HepG2 (cell line): ENCODE results near the gene LANCL2. TPM values are rescaled to one million over a fixed set of nuclear protein-coding genes. Genes with fewer than 3 reads are reported as not detected.

Source experiments
- AGO1 ChIP-seq: fragments of 200-400 bp; formaldehyde crosslinking; IDR thresholded peaks from 2 replicates; pipeline ENCODE4 v1.6.1; 2017; ENCODE audit warnings: mild to moderate bottlenecking, low read depth, low read length, moderate library complexity; ENCODE audit not compliant: poor library complexity, severe bottlenecking
- ATF7-NPFF ChIP-seq: sonication (generic); formaldehyde crosslinking; IDR thresholded peaks from 2 replicates; pipeline ENCODE4 v1.8.1; 2023; ENCODE audit warnings: mild to moderate bottlenecking, low read depth, missing genetic modification reagents, moderate library complexity
- CCDC6 ChIP-seq: sonication (generic); formaldehyde crosslinking; IDR thresholded peaks from 2 replicates; pipeline ENCODE4 v1.8.1; 2022; ENCODE audit warnings: mild to moderate bottlenecking, missing genetic modification reagents, moderate library complexity
- FOXK2 ChIP-seq: fragments of 450-650 bp; IDR thresholded peaks from 2 replicates; pipeline ENCODE4 v1.6.1; 2016
- FOXP1 ChIP-seq, 2 experiments: fragments of 450-650 bp in 1 of 2; IDR thresholded peaks; 2 replicates each; pipeline ENCODE4 v1.6.1; 2017 to 2018; ENCODE audit warnings: antibody characterized with exemption in 1 of 2
- LCORL ChIP-seq, 2 experiments: fragments of 450-650 bp in 1 of 2; sonication (generic) in 1 of 2; formaldehyde crosslinking in 1 of 2; IDR thresholded peaks; 2 replicates each; pipeline versions ENCODE4 v1.5.0 to v1.6.1; 2017 to 2020; ENCODE audit warnings: antibody characterized with exemption in 1 of 2, missing genetic modification reagents in 1 of 2
- RXRB ChIP-seq: IDR thresholded peaks from 2 replicates; pipeline ENCODE4 v1.6.1; 2016; ENCODE audit warnings: borderline replicate concordance, missing genetic modification reagents, missing compliant biosample characterization
- SMAD1 ChIP-seq: sonication (generic); formaldehyde crosslinking; IDR thresholded peaks from 2 replicates; pipeline ENCODE4 v1.4.0; 2020; ENCODE audit warnings: missing genetic modification reagents, low read depth, mild to moderate bottlenecking, borderline replicate concordance
- SP4 ChIP-seq: sonication (generic); formaldehyde crosslinking; IDR thresholded peaks from 2 replicates; pipeline ENCODE4 v1.8.1; 2023; ENCODE audit warnings: mild to moderate bottlenecking, missing genetic modification reagents
- STAT5B ChIP-seq: sonication (generic); formaldehyde crosslinking; IDR thresholded peaks from 2 replicates; pipeline ENCODE4 v1.4.0; 2020; ENCODE audit warnings: missing genetic modification reagents
- ZBTB21 ChIP-seq: sonication (generic); formaldehyde crosslinking; IDR thresholded peaks from 2 replicates; pipeline ENCODE4 v1.4.0; 2020; ENCODE audit warnings: missing genetic modification reagents
- ZNF12 ChIP-seq: sonication (generic); formaldehyde crosslinking; IDR thresholded peaks from 2 replicates; pipeline ENCODE4 v1.5.0; 2020; ENCODE audit warnings: missing genetic modification reagents
- ZNF225 ChIP-seq: sonication (generic); formaldehyde crosslinking; IDR thresholded peaks from 2 replicates; pipeline ENCODE4 v1.4.0; 2020; ENCODE audit warnings: mild to moderate bottlenecking, missing genetic modification reagents
- ZNF772 ChIP-seq: sonication (generic); formaldehyde crosslinking; IDR thresholded peaks from 2 replicates; pipeline ENCODE4 v1.5.0; 2020; ENCODE audit warnings: mild to moderate bottlenecking, missing genetic modification reagents
- polyA plus RNA-seq, 8 experiments: library from polyadenylated mRNA; depleted of rRNA in 3 of 8; stranded (reverse) in 7 of 8; unstranded in 1 of 8; fragments of >200 nt; fragmentation: Illumina TruSeq in 4 of 8; extraction: Trizol in 4 of 8; gene quantifications; 2 replicates each; pipeline versions ENCODE4 v1.2.1 to v1.2.3, GENCODE V29; 2011 to 2016; ENCODE audit warnings: low read depth in 4 of 8, missing spikeins in 1 of 8, mixed read lengths in 1 of 8; ENCODE audit not compliant: insufficient read depth in 1 of 8
- total RNA-seq, 5 experiments: library from RNA; depleted of rRNA; stranded (reverse); fragments of >200 nt; fragmentation: Illumina TruSeq; extraction: Trizol; gene quantifications; 2 replicates each; pipeline ENCODE4 v1.2.3, GENCODE V29; 2016; ENCODE audit warnings: low read depth in 1 of 5
- TF ChIP-seq, protein P1 (sequence below): sonication (generic); formaldehyde crosslinking; IDR thresholded peaks from 2 replicates; pipeline ENCODE4 v1.8.0; 2022; ENCODE audit warnings: low read depth, missing genetic modification reagents
- TF ChIP-seq, protein P2 (sequence below): sonication (generic); formaldehyde crosslinking; IDR thresholded peaks from 2 replicates; pipeline ENCODE4 v1.4.0; 2020; ENCODE audit warnings: missing genetic modification reagents
- TF ChIP-seq, protein P3 (sequence below): sonication (generic); formaldehyde crosslinking; conservative IDR thresholded peaks from 2 replicates; pipeline ENCODE4 v1.4.0; 2020; ENCODE audit warnings: missing genetic modification reagents
- TF ChIP-seq, protein P4 (sequence below): sonication (generic); formaldehyde crosslinking; IDR thresholded peaks from 2 replicates; pipeline ENCODE4 v1.4.0; 2020; ENCODE audit warnings: missing genetic modification reagents
- TF ChIP-seq, protein P5 (sequence below): sonication (generic); formaldehyde crosslinking; IDR thresholded peaks from 2 replicates; pipeline ENCODE4 v1.5.0; 2020; ENCODE audit warnings: missing genetic modification reagents, mild to moderate bottlenecking, borderline replicate concordance

Gene LANCL2
- total and polyA plus RNA-seq, 2 of the 13 experiments (the other 11 are each of a cell fraction or from before 2014, with no cell fraction given): 10.0 to 13.8 TPM

DNA sequence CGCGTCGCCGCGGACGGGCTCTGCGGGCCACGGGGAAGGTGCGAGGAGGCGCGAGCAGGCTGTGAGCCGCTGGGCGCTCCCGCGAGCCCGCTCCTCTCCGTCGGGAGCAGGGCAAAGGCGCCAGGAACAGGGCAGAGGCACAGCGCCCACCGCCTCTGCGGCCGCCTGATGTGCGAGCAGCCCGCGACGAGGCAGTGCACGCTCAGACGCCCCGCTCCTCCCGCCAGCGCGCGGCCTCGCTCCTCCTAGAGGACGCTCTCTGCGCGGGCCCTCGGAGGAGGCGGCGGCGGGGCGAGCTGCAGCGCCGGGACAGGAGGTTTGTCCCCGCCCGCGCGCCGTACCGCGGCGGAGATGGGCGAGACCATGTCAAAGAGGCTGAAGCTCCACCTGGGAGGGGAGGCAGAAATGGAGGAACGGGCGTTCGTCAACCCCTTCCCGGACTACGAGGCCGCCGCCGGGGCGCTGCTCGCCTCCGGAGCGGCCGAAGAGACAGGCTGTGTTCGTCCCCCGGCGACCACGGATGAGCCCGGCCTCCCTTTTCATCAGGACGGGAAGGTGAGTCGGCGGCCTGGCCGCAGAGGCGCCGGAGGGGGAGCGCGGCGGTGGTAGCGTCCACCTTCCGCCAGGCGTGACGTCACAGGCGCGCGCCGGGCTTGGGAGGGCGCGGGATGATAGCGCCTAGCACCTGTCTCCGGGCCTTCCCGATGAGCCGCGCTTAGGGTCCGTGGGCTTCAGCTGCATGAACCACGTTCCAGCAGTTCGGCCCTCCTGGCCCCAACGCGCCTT, 731 bp downstream of the LANCL2 start (continued):
- TF ChIP-seq ZNF225 (CRISPR knock-in tag) (peak; percentile 79; the same call in 1 of the 2 replicates), FOXP1 (IDR thresholded peaks at IDR 0.05) (no peak), FOXP1 (CRISPR knock-in tag; IDR thresholded peaks at IDR 0.05) (no peak), FOXK2 (peak; percentile 94), SP4 (CRISPR knock-in tag) (0 out of 2 replicates have a peak, but pooled peaks have one; percentile 7), ZNF772 (CRISPR knock-in tag) (peak; percentile 89), CCDC6 (CRISPR knock-in tag) (no peak), ZBTB21 (CRISPR knock-in tag) (peak; percentile 40; the same call in 1 of the 2 replicates), STAT5B (CRISPR knock-in tag) (peak; percentile 34; the same call in 1 of the 2 replicates), ZNF12 (CRISPR knock-in tag) (0 out of 2 replicates have a peak, but pooled peaks have one; percentile 57), ATF7-NPFF (CRISPR knock-in tag) (peak; percentile 81), RXRB (CRISPR knock-in tag) (0 out of 2 replicates have a peak, but pooled peaks have one; percentile 22), LCORL (IDR thresholded peaks at IDR 0.05) (no peak), LCORL (CRISPR knock-in tag; IDR thresholded peaks at IDR 0.05) (peak; percentile 67), SMAD1 (peak; percentile 12; the same call in 1 of the 2 replicates), AGO1 (peak; percentile 43)
- TF ChIP-seq, protein P1, sequence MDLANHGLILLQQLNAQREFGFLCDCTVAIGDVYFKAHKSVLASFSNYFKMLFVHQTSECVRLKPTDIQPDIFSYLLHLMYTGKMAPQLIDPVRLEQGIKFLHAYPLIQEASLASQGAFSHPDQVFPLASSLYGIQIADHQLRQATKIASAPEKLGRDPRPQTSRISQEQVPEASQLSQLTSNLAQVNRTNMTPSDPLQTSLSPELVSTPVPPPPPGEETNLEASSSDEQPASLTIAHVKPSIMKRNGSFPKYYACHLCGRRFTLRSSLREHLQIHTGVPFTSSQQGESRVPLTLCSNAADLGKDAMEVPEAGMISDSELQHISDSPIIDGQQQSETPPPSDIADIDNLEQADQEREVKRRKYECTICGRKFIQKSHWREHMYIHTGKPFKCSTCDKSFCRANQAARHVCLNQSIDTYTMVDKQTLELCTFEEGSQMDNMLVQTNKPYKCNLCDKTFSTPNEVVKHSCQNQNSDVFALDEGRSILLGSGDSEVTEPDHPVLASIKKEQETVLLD: peak; percentile 93
- TF ChIP-seq, protein P2, sequence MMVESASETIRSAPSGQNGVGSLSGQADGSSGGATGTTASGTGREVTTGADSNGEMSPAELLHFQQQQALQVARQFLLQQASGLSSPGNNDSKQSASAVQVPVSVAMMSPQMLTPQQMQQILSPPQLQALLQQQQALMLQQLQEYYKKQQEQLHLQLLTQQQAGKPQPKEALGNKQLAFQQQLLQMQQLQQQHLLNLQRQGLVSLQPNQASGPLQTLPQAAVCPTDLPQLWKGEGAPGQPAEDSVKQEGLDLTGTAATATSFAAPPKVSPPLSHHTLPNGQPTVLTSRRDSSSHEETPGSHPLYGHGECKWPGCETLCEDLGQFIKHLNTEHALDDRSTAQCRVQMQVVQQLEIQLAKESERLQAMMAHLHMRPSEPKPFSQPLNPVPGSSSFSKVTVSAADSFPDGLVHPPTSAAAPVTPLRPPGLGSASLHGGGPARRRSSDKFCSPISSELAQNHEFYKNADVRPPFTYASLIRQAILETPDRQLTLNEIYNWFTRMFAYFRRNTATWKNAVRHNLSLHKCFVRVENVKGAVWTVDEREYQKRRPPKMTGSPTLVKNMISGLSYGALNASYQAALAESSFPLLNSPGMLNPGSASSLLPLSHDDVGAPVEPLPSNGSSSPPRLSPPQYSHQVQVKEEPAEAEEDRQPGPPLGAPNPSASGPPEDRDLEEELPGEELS: no peak; the same call in 1 of the 2 replicates
- TF ChIP-seq, protein P3, sequence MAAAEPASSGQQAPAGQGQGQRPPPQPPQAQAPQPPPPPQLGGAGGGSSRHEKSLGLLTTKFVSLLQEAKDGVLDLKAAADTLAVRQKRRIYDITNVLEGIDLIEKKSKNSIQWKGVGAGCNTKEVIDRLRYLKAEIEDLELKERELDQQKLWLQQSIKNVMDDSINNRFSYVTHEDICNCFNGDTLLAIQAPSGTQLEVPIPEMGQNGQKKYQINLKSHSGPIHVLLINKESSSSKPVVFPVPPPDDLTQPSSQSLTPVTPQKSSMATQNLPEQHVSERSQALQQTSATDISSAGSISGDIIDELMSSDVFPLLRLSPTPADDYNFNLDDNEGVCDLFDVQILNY (CRISPR knock-in tag): peak; percentile 70; the same call in 1 of the 2 replicates
- TF ChIP-seq, protein P4, sequence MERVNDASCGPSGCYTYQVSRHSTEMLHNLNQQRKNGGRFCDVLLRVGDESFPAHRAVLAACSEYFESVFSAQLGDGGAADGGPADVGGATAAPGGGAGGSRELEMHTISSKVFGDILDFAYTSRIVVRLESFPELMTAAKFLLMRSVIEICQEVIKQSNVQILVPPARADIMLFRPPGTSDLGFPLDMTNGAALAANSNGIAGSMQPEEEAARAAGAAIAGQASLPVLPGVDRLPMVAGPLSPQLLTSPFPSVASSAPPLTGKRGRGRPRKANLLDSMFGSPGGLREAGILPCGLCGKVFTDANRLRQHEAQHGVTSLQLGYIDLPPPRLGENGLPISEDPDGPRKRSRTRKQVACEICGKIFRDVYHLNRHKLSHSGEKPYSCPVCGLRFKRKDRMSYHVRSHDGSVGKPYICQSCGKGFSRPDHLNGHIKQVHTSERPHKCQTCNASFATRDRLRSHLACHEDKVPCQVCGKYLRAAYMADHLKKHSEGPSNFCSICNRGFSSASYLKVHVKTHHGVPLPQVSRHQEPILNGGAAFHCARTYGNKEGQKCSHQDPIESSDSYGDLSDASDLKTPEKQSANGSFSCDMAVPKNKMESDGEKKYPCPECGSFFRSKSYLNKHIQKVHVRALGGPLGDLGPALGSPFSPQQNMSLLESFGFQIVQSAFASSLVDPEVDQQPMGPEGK (CRISPR knock-in tag): 0 out of 2 replicates have a peak, but pooled peaks have one; percentile 7
- TF ChIP-seq, protein P5, sequence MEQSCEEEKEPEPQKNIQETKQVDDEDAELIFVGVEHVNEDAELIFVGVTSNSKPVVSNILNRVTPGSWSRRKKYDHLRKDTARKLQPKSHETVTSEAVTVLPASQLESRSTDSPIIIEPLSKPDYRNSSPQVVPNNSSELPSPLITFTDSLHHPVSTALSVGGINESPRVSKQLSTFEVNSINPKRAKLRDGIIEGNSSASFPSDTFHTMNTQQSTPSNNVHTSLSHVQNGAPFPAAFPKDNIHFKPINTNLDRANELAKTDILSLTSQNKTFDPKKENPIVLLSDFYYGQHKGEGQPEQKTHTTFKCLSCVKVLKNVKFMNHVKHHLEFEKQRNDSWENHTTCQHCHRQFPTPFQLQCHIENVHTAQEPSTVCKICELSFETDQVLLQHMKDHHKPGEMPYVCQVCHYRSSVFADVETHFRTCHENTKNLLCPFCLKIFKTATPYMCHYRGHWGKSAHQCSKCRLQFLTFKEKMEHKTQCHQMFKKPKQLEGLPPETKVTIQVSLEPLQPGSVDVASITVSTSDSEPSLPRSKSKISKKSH: peak; percentile 78
